AG09309 (cell line): ENCODE data around the gene RHOT1.

Experiments used
- DNase-seq: peaks from one replicate; pipeline ENCODE4 v3.0.0-alpha.2; 2010; ENCODE audit warnings: low read depth
- H3K4me3 ChIP-seq: 2 replicates; pipeline ENCODE4 v1.5.1; 2011; ENCODE audit warnings: mild to moderate bottlenecking, low read depth, low read length, moderate library complexity; ENCODE audit not compliant: control insufficient read depth
- TF ChIP-seq, protein P1 (sequence below): IDR thresholded peaks from 2 replicates; pipeline ENCODE4 v1.5.1; 2011; ENCODE audit warnings: mild to moderate bottlenecking, low read depth, low read length, inconsistent platforms; ENCODE audit not compliant: insufficient read depth, control insufficient read depth; ENCODE audit errors: missing control alignments

RHOT1 gene

DNA sequence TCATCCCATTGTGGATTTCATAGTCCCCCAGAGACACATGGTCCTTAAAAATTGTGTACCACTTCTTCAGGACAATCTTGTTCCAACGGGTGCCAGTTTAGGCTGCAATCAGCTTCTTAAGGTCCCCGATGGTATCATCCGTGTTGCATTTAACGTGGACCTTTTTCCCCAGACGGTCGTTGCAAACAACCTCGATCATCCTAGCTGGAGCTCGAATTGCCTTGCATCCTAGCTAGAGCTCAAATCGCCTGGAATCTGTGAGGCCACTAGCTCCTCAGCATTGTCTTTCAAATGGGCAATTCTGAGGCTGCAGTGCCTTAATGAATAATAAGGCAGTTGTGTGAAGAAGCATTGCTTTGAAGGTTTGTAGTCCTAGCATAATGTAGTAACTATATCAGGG is 85.6 kb downstream of the RHOT1 start:
- no peak overlapping the region for H3K4me3 ChIP-seq
- no peak for DNase-seq
- TF ChIP-seq, protein P1, sequence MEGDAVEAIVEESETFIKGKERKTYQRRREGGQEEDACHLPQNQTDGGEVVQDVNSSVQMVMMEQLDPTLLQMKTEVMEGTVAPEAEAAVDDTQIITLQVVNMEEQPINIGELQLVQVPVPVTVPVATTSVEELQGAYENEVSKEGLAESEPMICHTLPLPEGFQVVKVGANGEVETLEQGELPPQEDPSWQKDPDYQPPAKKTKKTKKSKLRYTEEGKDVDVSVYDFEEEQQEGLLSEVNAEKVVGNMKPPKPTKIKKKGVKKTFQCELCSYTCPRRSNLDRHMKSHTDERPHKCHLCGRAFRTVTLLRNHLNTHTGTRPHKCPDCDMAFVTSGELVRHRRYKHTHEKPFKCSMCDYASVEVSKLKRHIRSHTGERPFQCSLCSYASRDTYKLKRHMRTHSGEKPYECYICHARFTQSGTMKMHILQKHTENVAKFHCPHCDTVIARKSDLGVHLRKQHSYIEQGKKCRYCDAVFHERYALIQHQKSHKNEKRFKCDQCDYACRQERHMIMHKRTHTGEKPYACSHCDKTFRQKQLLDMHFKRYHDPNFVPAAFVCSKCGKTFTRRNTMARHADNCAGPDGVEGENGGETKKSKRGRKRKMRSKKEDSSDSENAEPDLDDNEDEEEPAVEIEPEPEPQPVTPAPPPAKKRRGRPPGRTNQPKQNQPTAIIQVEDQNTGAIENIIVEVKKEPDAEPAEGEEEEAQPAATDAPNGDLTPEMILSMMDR, result no peak

DNA sequence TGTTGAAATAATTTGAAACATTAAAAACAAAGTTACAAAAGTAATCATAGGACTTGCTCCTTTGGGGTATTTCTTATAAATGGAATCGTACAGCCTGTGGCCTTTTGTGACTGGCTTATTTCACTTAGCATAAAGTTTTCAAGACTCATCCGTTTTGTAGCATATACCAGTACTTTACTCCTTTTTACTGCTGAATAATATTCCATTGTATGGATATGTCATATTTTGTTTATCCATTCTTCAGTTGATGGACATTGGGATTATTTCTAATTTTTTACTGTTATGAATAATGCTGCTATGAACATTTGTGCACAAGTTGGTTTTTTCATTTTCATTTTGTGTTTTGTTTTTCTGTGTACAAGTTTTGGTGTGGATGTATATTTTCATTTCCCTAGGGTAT is 93.3 kb downstream of the RHOT1 start:
- DNase-seq, result no peak
- TF ChIP-seq, protein P1, result no peak
- H3K4me3 ChIP-seq, result no peak overlapping the region

DNA sequence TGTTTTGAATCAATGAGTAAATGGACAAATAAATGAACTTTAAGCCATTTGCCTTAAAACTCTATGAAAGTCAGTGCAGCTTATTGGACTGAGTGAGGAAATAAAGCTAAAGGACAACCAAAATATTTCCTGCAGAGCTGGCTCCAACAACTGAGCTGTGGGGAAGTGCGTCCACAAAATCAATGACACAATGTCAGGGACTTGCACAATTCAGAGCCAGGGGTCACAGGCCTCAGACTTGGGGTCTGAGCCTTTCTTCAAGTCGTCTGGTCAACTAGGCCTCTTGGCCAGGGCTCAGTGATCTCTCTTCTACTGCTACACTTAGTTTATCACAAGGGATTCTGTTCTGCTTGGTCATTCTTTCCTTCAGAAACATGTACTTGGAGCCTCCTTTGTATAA is 97.2 kb downstream of the RHOT1 start:
- TF ChIP-seq, protein P1, result no peak
- no peak for DNase-seq
- H3K4me3 ChIP-seq, result no peak overlapping the region

DNA sequence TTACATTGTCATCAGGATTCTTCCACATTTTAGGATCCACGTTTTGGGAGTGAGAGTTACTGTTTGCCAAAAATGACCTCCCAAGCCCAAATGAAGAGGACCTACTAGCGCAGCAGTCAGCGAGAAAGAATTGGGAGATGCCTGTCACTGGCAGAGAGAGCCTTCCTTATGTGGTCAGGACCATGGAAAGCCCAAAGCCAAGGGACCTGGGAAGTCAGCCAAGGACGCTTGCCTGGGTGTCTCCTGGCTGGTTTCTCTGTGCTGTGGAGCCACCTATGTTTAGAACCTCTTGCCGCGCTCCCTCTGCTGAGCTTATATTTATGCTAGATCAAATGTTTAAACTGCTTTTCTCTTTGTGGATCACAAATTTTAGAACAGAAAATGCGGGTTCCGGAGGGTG is 98.4 kb downstream of the RHOT1 start:
- TF ChIP-seq, protein P1, result no peak
- no peak overlapping the region for H3K4me3 ChIP-seq
- DNase-seq, result no peak

DNA sequence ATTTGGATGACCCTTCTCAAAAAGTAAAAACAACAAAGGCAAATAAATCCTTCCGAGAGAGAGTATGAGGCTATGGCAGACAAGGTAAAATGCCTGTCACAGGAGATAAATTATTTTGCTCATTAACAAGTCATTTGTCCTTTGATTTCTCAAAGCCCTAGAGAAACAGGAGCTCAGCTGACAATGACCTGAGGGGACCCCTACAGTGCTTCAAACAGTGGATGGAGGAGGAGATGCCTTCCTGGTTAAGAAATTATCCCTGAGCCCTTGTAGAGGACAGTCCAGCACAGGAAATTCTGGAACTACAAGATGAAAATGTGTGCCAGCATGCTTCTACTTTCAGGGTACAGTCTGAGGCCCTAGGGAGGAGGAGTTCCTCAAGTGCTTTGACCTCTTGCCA is 99.3 kb downstream of the RHOT1 start:
- no peak for DNase-seq
- TF ChIP-seq, protein P1, result no peak
- no peak overlapping the region for H3K4me3 ChIP-seq

DNA sequence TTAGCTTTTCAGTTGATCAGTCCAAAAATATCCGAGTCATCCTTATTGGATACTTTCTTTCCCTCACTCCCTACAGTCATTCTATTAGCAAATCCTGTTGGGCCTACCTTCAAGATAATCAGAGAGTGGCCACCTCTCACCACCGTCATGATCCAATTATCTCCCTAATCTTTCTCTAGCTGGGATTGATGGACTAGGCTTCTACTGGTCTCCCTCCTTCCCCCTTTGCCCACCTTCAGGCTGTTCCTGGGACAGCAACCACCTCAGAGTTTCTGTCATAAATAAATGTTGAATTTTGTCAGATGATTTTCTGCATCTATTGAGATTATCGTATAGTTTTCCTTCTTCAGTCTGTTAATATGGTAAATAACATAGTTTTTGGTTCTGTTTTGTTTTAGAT is 107.2 kb downstream of the RHOT1 start:
- TF ChIP-seq, protein P1, result no peak
- H3K4me3 ChIP-seq, result no peak overlapping the region
- no peak for DNase-seq

DNA sequence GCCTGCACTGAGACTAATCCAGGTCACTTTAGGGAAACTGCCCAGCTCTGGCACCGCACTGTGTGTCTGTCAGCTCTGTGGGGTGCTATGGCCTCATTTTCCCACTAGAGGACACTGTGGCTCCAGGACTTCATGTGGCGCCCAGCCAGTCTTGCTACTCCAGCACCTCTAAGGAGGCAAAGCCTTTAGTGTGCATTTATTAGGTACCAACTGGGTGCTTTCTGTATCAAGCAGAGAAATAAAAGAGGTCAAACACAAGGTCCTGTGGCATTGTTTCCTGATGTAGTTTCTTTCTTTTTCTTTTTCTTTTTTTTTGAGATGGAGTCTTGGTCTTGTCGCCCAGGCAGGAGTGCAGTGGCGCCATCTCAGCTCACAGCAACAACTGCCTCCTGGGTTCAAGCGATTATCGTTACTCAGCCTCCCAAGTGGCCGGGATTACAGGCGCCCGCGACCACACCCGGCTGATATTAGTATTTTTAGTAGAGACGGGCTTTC is 110.9 kb downstream of the RHOT1 start:
- TF ChIP-seq, protein P1, result peak; percentile 99
- DNase-seq, result no peak
- no peak overlapping the region for H3K4me3 ChIP-seq
